IPS-NIHi7 (cell line): Measurements from ENCODE around the gene TAS2R3.
"Not testable (repeated sequence)": the region's sequence is repeated elsewhere in the genome, so short reads cannot be mapped to it uniquely, and the experiment has no call there.

Experiments used
- DNase-seq: peaks from one replicate; pipeline ENCODE4 v3.0.0; 2012; ENCODE audit warnings: mixed read lengths; ENCODE audit errors: extremely low spot score

TAS2R3 gene

GRCh38 chr7:141763797-141764196 lies at the start of gene TAS2R3:
Gene TAS2R3 (plus strand): TSS chr7:141764097. CDS start chr7:141764159, 62 bp downstream.
- no peak for DNase-seq

GRCh38 chr7:141714571-141714970 lies 49.3 kb upstream of the TAS2R3 start:
- DNase-seq, result no peak

- DNase-seq, result no peak
Measured at GRCh38 chr7:141715018-141715417, 48.9 kb upstream of the TAS2R3 start.

- no peak for DNase-seq
Measured at GRCh38 chr7:141715794-141716689, 47.9 kb upstream of the TAS2R3 start.

GRCh38 chr7:141717450-141717849 lies 46.4 kb upstream of the TAS2R3 start:
- DNase-seq, result no peak

- DNase-seq, result no peak
Measured at GRCh38 chr7:141722529-141722928, 41.4 kb upstream of the TAS2R3 start.

- DNase-seq, result no peak
Measured at GRCh38 chr7:141729020-141729419, 34.9 kb upstream of the TAS2R3 start.

- DNase-seq, result no peak
Measured at GRCh38 chr7:141731476-141732149, 32.3 kb upstream of the TAS2R3 start.

GRCh38 chr7:141737118-141737835 lies 26.6 kb upstream of the TAS2R3 start:
- no peak for DNase-seq

- DNase-seq, result peak; percentile 92
Measured at GRCh38 chr7:141737836-141738591, 25.9 kb upstream of the TAS2R3 start, which contains the start of gene SSBP1. Gene SSBP1 (plus strand): TSS chr7:141738358. CDS start chr7:141739167, 809 bp downstream.

- no peak for DNase-seq
Measured at GRCh38 chr7:141738592-141739013, 25.3 kb upstream of the TAS2R3 start.

- no peak for DNase-seq
Measured at GRCh38 chr7:141739250-141739649, 24.6 kb upstream of the TAS2R3 start.

- no peak for DNase-seq
Measured at GRCh38 chr7:141742229-141742628, 21.7 kb upstream of the TAS2R3 start.

GRCh38 chr7:141744131-141744530 lies 19.8 kb upstream of the TAS2R3 start:
- DNase-seq, result no peak

- no peak for DNase-seq
Measured at GRCh38 chr7:141748396-141748795, 15.5 kb upstream of the TAS2R3 start.

GRCh38 chr7:141751904-141752303 lies 12.0 kb upstream of the TAS2R3 start:
- DNase-seq, result not testable (repeated sequence)

- peak; percentile 42 for DNase-seq
Measured at GRCh38 chr7:141752634-141753033, 11.3 kb upstream of the TAS2R3 start.

GRCh38 chr7:141754939-141755338 lies 9.0 kb upstream of the TAS2R3 start:
- peak; percentile 64 for DNase-seq

- not testable (repeated sequence) for DNase-seq
Measured at GRCh38 chr7:141770083-141770583, 6.2 kb downstream of the TAS2R3 start.

GRCh38 chr7:141776374-141776773 lies 12.5 kb downstream of the TAS2R3 start, which contains the start of gene TAS2R4:
Gene TAS2R4 (plus strand): TSS chr7:141776674. CDS start chr7:141778489, 1,815 bp downstream.
- DNase-seq, result no peak
